Erythroblast (primary cell): ENCODE data around the gene PSMA4.

ENCODE experiments used
- GATA1 ChIP-seq: IDR thresholded peaks from 2 replicates; pipeline ENCODE4 v1.6.1; 2011; ENCODE audit warnings: low read depth, mild to moderate bottlenecking, control low read depth, low read length, moderate library complexity
- POLR2A ChIP-seq: IDR thresholded peaks from 2 replicates; pipeline ENCODE4 v1.6.1; 2011; ENCODE audit warnings: mild to moderate bottlenecking, low read length

DNA sequence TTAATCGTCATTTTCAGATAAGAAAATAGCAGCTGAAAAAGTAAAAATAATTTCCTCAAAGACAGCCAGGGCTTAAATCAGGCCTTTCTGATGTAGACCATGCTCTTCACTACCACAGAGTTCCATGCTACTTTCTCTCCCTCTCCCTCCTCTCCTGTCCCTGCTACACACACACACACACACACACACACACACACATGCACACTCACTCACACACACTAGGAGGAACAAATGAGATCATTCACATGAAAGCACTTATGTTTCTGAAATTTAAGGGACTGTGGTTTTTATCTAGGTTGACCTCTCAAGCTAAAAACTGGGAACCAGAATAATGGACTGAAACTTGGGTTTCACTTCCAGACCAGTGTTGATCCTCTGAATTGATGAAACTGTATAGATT lies 4.1 kb upstream of the PSMA4 start:
- TF ChIP-seq POLR2A, result no peak
- no peak for TF ChIP-seq GATA1
